Measurements from ENCODE around the gene PET117.

DNA sequence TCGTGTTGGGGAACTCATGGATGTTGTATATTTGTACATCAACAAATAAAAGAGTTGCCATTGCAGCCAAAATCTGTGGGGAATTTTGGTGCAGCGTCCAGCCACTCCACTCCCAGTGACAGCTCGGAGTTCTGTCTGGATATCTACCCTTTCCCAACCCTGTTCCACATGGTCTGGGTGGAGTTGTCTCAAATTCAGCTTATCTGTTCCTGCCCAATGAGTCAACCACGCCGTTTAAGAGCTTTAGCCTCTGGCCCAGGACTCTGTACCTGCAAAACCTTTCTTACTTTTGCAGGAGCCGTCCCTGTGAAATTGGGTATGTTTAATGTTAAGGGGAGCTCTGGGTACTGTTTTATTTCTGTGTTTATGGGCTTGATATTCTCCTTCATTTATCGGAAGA lies 46.0 kb upstream of the PET117 start:
- no peak for TF ChIP-seq EZH2 (IDR thresholded peaks at IDR 0.05; ENCODE audit: borderline replicate concordance, low read length)
- TF ChIP-seq, protein P1, sequence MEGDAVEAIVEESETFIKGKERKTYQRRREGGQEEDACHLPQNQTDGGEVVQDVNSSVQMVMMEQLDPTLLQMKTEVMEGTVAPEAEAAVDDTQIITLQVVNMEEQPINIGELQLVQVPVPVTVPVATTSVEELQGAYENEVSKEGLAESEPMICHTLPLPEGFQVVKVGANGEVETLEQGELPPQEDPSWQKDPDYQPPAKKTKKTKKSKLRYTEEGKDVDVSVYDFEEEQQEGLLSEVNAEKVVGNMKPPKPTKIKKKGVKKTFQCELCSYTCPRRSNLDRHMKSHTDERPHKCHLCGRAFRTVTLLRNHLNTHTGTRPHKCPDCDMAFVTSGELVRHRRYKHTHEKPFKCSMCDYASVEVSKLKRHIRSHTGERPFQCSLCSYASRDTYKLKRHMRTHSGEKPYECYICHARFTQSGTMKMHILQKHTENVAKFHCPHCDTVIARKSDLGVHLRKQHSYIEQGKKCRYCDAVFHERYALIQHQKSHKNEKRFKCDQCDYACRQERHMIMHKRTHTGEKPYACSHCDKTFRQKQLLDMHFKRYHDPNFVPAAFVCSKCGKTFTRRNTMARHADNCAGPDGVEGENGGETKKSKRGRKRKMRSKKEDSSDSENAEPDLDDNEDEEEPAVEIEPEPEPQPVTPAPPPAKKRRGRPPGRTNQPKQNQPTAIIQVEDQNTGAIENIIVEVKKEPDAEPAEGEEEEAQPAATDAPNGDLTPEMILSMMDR (conservative IDR thresholded peaks at IDR 0.05 in 1 of 2, IDR thresholded peaks at IDR 0.05 in 1 of 2; ENCODE audit: extremely low read depth in 1 of 2, insufficient read depth in 1 of 2, low read depth in 1 of 2, low read length in 2 of 2), result no peak

All from mammary epithelial cell (primary cell).